Heart left ventricle (tissue), 13 donors: ENCODE results near the gene GATA5.

Source experiments
- CTCF ChIP-seq, 12 donors: fragments of 200-600 bp; sonication (generic) in 4 of 12; IDR thresholded peaks; one replicate each; pipeline versions ENCODE4 v1.5.0 to v1.8.0; 2018 to 2022; ENCODE audit warnings: antibody characterized with exemption in 12 of 12, mild to moderate bottlenecking in 5 of 12
- POLR2A ChIP-seq, 2 donors: fragments of 450-650 bp; IDR thresholded peaks; one replicate each; pipeline ENCODE4 v1.6.1; 2017; ENCODE audit warnings: antibody characterized with exemption in 2 of 2, mild to moderate bottlenecking in 2 of 2, moderate library complexity in 2 of 2
- donor health status: ischemic (EF 13 %, LVEDD 7.1; RV severe dilation, severe dysfunction).
- donor health status: DM: no; HTN: yes; CAD: no.
- donor health status: DM: no; HTN: no; CAD: no.
- donor health status: ischemic (EF 25% LVEDD 6.9; RV normal size, moderate dysfunction).
- donor health status: ischemic (EF 25% LVEDD 5.7; RV mildly dilated, moderate dysfunction).
- donor health status: ischemic (EF 35%, LVEDD 5.7; RV mildly dilated, moderate dysfunction).
- donor health status: nonischemic (EF 11% LVEDD 7.7; RV severe dilation, severe dysfunction).
- donor health status: DM: yes; HTN: yes; CAD: no.
- donor health status: PGD.
- donor health status: ischemic (EF 29% LVEDD 5.4; RV normal size, mild dysfunction).
- donor health status: nonischemic (EF 23%, LVEDD 6.1; RV moderate dilation, normal function).

GRCh38 chr20:62492711-62493110 lies 16.9 kb upstream of the GATA5 start:
- TF ChIP-seq CTCF (IDR thresholded peaks at IDR 0.05) (no peak), POLR2A (IDR thresholded peaks at IDR 0.05) (no peak)
